UCSD-AML1 (cell line): ENCODE measurements around the gene NEGR1.
"Not testable (repeated sequence)": the region's sequence is repeated elsewhere in the genome, so short reads cannot be mapped to it uniquely, and the experiment has no call there.

Experiments
- DNase-seq: peaks from one replicate; lab custom pipeline; 2025; ENCODE audit not compliant: unreplicated experiment; lab: John Stamatoyannopoulos, UW

Gene NEGR1

DNA sequence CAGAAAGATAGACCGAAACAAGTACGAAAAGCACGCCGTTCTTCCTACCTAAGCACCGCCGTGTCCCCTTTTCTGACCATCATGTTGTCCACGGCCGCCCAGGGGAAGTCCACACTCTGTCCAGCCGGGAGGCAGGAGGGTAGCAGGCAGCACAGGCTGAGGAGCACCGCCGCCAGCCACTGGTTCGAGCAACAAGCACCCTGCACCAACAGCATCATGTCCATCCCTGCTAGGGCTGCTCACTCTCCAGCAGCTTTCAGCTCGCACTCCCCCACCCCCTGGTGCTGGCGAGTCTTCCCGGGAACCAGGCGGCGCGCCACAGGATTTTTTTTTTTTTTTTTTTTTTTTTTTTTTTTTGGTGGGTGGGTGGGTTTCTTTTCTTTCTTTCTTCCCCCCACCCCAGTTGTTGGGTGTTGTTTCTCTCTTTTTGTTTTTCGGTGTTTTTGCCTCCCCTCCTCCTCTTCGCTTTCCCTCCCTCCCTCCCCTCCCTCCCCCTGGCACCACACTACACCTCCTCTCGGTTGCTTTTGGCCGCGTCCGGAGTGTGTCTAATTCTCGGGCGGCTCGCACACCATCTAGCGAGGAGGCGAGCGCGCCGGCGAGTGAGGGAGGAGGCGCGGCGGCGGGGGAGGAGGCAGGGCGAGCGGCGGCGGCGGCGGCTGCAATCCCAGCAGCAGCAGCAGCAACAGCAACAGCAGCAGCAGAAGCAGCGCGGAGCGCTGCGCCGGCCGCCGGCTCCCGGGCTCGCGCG, at the start of gene NEGR1:
TSS of gene NEGR1 (minus strand) at position 269 of the 751 bp plus-strand sequence.
- DNase-seq, result peak; percentile 56

DNA sequence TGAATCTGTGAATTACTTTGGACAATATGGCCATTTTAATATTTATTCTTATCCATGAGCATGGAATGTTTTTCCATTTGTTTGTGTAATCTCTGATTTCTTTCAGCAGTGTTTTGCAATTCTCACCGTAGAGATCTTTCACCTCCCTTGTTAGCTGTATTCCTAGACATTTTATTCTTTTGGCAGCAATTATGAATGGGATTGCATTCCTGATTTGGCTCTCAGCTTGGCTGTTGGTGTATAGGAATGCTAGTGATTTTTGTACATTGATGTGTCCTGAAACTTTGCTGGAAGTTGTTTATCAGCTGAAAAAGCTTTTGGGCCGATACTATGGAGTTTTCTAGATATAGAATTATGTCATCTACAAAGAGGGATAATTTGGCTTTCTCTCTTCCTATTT, 44.2 kb upstream of the NEGR1 start:
- no peak for DNase-seq

DNA sequence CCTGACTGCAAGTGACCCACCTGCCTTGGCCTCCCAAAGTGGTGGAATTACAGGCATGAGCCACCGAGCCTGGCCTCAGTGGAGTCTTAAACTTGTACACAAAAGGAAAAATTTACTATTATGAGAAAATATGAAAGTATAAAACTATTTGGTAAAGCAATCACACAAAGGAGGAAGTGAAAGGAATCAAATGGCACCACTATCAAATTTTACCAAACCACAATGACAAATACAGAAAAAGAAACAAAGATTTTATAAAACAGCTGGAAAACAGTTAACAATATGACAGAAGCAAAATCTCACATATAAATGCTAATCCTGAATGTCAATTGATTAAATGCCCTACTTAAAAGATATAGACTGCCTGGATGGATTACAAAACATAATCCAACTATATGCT, 42.1 kb upstream of the NEGR1 start:
- no peak for DNase-seq

DNA sequence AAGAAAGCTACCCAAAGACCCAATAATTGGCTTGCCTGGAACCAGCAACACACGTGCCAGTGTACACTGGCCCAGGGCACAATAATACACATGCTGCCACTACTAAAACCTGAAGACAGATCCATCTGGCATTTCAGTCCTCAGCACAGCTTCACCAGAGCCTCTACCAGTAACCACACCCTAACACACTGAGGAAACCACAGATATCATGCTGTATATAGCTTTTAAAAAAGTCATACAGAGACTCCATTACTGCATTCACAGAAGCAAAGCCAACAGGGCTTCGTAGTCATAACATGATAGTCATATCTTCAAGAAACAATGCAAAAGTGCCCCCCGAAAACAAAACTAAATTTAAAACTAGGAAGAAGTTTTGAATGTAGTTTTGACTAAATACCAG, 40.6 kb upstream of the NEGR1 start:
- no peak for DNase-seq

DNA sequence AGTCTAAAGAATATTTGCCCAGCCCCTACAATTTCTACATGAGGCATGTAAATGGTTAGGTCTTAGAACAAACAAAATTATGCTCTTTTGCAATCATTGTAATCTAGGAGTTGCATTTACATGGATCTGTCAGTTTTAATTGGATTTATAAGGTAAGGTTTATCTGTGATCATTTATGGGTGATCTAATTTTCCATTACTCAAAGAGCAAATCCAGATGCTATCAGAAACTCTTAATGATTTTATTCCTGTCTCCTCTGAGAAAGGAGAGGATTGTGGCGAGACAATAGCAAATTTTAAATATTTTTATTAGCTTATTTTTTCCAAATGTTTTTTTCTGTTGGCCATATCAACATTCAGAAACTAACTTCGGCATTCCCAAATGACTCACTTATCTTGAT, 14.2 kb upstream of the NEGR1 start:
- DNase-seq, result no peak

DNA sequence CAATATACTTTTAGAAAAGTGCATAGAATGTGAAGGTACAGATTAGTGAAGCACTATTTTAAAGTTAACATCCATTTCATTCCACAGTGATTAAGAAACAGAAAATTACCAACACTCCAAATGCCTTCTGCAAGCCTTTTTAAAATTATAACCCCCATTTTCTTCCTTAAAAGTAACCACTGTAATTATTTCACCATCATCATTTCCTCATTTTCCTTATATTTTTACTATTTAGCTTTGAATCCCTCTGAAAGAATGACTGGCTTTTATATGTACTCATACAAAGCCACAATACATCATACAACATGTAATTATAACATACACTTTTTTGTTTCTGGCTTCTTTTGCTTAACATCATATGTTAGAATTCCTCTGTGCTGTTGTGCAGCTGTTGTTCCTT, 6.5 kb upstream of the NEGR1 start:
- no peak for DNase-seq

DNA sequence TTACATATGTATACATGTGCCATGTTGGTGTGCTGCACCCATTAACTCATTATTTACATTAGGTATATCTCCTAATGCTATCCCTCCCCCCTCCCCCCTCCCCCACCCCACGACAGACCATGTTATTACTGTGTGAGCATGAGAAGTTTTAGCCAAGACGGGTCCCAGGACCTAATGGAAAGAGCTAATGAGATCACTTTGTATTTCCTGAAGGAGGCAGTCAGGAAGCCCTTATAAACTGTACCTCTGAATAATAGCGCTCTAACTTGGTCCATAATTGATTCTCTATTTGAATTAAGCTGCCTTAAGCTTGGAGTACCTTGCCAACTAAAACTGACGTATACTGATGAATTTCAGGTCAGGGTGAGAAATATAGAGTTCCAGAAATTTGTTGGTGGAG, 4.1 kb upstream of the NEGR1 start:
- DNase-seq, result no peak

DNA sequence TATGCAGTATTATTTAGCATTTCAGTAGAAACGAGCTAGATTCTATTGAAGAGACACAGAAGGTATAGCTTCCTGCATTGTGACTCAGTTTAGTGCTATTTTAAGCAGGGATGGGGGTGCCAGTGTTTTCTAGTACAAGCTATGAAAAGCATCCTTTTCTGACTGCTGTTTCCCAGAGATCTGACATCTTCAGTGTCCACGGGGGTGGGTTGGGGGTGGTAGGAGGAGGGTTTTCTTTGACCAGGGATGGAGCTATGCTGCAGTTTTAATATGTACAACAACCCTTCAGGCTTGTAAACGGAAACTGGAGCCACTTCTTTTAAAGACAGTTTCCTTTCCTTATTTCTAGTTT, 2.7 kb upstream of the NEGR1 start:
- DNase-seq, result no peak

DNA sequence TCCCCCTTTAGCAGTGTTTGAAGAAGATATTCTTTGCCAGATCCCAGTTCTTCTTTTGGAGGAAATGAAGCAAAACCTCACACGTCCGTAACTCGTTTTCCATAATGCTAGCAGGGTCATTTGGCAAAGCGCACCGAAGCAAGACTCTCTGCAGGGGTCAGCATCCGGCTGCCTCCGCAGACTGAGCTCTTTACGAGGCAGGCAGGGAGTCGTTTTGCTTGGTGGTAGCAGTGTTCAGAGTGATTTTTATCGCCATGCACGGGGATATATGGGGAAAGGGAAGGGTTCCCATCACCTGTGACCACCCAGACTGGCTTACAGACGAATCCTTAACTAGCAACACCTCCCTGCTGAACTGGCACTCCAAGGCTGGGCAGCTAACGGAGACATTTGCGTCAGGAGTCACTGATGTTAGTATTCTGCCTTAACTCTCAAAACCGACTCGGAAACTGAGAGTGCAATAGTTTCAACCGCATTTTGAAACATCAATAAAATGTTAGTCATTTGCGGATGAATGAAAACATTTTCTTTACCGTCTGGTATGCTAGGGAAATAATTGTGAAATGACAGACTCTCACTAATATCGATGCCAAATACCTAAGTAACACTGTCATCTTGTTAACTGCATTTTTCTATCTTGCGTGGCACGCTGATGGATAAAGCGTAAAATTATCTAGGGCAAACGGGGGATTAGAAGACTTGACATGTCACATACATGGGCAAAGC, 2.2 kb upstream of the NEGR1 start:
- peak; percentile 9 for DNase-seq

DNA sequence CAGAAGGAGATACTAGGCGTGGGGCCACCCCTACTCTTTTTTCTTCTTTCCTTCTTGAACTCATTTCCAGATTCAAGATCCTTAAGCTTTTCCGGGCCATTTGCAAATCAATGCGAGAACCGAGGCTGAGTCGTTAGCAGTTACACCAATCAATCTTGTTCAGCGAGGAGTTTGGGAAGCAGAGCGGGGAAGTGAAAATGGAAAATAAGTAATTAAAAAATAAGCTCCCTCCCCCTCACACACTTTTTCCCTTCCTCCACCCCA, 1.7 kb upstream of the NEGR1 start:
- DNase-seq, result no peak

DNA sequence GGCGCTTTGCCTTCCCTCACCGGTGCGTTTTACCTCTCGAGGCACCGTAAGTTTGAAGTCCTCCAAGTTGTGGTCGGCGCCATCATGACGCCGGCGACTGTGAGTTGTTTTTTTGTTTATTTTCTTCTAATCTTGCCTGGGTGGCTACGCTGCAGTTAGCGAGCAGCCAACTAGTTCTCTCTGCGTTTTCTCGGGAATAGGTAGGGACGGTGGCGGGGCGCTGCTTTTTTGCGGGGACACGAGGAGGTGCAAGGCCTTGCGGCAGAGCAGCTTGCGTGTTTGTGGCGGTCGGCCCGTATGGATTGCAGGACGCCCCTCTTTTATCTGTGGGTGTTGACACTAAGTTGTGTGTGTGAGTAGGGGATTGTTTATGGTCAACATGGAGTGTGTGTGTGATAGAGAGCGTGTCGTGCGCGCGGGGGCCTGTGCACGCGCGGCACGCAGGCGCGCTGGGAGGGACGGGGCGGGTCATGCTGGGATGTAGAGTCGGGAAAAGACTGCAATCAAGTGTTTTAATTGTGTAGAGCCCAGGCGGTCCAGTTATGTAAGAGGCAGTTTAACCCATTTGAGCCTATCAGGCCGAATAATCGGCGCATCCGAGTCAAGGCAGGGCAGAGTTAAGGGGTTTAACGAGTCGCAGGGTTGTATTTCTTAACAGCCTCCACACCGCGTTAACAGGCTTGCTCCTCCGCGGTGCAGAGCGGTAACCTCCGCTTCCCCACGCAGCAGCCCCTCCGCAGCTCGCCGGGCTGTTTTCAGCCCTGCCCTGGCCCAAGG, 1.2 kb upstream of the NEGR1 start:
- peak; percentile 15 for DNase-seq

DNA sequence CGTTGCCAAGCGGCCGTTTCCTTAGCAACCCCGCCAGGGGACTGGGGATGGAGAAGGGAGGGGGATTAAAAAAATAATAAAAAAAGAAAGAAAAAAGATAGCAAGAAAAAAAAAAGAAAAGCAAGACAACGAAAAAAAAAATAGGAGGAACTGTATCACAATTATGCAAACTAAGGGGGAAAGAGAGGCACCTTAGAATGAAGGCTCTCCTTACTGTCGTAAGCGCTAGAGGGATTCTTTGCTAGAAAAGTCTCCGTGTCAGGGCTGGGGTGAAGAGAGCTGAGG, 625 bp upstream of the NEGR1 start:
- no peak for DNase-seq

DNA sequence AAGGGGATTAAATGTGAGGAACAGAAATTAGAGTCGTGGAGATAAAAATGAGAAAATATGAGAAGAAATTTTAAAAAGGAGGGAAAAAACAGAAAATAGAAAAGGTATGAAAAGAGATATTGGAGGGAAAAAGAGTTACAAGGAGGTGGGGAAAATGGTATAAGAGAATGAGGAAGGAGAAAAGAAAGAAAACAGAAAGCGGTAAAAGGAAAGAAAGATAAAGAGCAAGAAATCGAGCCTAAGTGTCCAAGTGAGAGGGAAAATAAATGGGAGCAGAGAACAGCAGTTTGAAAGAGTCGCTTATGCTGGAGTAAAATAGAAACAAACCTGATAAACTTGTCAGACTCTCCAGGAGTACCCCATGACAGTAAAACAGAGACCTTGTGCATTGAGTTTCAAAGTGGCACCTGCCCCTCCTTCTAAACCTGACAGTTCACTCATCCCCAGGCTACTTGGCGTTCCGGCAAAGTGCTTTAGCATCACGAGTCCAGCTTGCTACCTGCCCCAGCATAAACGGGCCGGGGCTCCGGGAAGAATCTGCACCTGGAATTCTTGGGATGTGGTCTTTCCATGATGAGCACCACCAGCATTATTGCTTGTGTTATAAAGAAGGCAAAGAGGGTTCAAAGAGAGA, 585 bp downstream of the NEGR1 start:
- DNase-seq, result no peak

DNA sequence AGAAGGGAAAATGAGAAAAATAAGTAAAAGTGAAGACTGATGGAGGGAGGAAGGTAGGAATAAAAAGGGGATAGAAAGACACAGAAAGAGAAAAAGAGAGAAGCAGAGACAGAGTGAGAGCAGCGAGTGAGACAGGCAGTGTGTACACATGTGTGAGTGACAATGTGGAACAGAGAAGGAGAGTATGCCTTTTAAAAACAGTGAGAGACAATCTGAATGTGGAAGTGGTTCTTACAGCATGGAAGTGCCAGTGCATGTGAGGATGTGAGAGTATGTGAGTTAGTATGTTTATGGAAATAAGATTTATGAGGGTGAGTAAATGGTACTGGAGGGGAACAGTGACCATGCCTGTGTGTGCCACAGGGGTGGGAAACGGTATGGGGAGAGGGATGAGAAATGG, 1.2 kb downstream of the NEGR1 start:
- no peak for DNase-seq

DNA sequence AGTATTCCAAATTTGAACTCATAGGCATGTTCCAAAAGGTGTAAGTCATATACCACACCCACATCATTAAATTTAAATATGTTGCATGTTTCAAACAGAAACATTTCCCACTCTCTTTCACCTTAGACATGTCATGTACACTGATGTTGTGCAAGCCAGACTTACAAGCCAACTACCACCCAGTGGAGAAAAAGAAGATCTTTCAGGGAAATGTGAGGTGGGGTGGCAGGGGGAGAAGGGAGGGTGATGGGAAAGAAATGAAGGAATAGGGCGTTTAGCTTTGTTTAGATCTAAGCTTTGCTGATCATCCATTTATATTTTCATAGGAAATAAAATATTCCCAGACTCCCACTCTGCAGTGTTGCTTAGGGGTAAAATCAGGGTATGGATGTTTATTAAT, 1.6 kb downstream of the NEGR1 start:
- no peak for DNase-seq

DNA sequence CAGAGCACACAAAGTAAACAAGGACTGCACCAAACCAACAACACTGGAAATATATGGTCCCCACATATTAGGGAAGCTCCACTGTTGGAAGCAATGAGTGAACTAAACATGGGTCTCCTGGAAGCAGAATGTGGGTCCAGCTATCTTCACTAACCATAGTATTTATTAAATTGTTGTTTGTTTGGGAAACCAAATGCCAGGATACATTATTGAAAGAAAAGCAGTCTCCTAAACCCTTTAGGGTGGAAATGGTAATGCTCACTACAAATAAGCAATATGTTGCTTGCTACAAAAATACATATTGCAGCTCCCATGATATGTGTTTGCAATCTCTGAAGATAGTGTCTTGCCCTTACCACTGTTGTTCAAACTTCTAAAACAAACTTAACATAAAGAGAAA, 2.2 kb downstream of the NEGR1 start:
- DNase-seq, result no peak

DNA sequence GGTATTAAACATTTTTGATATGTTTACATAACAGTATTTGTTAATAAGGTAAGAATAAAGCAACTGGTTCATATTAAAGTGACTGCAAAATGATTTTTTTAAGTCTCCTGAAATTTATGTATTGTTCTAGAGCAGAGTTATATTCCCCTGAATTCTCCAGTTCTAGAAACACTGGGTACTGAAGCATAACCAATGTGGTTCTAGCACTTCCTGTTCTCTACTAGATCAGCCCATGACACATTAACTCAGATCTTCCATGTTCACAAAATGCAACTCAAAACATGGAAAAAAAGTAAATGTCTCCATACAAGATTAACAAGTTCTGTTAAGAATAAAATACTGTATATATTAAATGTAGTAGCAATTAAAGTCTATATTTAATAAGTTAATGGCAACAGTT, 3.9 kb downstream of the NEGR1 start:
- DNase-seq, result no peak

DNA sequence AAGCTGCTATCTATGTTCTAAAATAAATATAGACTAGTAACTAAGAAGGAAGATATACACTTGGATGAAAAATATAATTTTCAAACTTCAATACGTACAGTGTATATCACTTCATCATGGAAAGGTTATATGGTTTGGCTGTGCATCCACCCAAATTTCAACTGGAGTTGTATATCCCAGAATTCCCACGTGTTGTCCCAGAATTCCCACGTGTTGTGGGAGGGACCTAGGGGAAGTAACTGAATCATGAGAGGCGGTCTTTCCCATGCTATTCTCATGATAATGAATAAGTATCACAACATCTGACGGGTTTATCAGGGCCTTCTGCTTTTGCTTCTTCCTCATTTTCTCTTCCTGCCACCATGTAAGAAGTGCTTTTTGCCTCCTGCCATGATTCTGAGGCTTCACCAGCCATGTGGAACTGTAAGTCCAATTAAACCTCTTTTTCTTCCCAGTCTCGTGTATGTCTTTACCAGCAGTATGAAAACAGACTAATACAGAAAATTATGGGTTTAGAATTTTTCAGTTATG, 10.7 kb downstream of the NEGR1 start:
- DNase-seq, result no peak

DNA sequence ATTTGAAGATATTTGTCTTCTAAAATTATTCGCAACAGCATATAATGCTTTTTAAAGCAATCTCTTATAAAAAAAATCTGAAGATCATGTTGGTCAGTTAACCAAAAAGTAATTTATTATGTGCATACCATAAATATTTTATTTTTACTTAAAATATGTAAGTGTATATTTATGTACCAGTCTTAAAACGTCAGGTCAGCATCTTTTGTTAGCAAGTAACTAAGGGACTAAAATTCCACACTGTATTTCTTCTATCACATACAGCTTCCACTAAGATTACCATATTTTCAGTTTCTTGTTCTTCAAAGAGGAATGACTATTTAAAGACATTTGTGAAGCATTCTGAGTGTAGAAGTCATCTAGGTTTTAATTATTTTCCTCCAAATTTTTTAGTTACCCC, 19.6 kb downstream of the NEGR1 start:
- no peak for DNase-seq

DNA sequence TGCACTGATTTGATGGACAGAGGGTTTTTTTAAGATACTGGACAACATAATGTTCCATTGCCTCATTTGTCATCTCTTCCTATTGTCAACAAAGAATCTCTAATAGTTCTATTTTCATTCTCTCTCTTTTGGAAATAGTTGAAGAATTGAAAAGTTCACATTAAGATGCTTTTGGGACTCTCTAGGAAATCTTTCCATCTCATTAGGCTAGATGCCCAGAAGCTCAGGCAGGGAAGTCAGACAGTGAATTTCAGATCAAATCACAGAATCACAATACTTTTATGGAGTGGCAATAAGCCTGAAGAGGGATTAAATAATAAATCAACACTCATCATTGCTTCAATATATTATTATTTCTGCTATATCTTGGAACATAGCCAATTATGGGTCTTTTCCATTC, 29.2 kb downstream of the NEGR1 start:
- no peak for DNase-seq

DNA sequence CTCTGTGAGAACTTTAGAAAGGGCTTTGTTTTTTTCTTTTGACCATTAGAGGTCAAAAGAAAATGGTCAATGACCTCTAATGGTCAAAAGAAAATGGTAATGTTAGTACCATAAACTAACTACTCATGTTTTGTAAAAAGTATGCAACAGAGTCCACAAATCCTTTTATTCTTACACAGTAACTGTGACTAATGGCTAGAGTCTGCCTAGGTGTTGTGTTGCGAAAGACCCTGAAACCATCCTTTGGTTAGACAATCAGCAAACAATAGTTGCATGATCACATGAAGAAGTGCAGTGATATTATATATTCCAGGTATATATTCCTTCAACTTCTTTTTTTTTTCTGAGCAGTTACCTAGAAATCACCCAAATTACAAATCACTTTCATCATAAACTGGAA, 40.9 kb downstream of the NEGR1 start:
- DNase-seq, result no peak

DNA sequence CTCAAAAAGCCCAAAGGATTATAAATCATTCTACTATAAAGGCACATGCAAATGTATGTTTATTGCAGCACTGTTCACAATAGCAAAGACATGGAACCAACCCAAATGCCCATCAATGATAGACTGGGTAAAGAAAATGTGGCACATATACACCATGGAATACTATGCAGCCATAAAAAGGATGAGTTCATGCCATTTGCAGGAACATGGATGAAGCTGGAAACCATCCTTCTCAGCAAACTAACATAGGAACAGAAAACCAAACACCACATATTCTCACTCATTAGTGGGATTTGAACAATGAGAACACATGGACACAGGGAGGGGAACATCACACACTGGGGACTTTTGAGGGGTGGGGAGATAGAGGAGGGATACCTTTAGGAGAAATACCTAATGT, 46.4 kb downstream of the NEGR1 start:
- not testable (repeated sequence) for DNase-seq
